Ovary (tissue), 3 donors: ENCODE data around the gene FBXW5.

ENCODE experiments used
- EP300 ChIP-seq: sonication (generic); formaldehyde crosslinking; IDR thresholded peaks from one replicate; pipeline ENCODE4 v1.6.1; 2017; ENCODE audit warnings: antibody characterized with exemption
- POLR2A ChIP-seq: fragments of 450-650 bp; IDR thresholded peaks from one replicate; pipeline ENCODE4 v1.6.1; 2017; ENCODE audit warnings: antibody characterized with exemption, mild to moderate bottlenecking, moderate library complexity
- TF ChIP-seq, protein P1 (sequence below), 3 donors: fragments of 450-650 bp in 2 of 3; fragments of 200-600 bp in 1 of 3; IDR thresholded peaks; one replicate each; pipeline versions ENCODE4 v1.5.1 to v1.8.0; 2016 to 2022; ENCODE audit warnings: antibody characterized with exemption in 3 of 3, mild to moderate bottlenecking in 1 of 3
- donor health status: DM: no; HTN: no; CAD: no.

DNA sequence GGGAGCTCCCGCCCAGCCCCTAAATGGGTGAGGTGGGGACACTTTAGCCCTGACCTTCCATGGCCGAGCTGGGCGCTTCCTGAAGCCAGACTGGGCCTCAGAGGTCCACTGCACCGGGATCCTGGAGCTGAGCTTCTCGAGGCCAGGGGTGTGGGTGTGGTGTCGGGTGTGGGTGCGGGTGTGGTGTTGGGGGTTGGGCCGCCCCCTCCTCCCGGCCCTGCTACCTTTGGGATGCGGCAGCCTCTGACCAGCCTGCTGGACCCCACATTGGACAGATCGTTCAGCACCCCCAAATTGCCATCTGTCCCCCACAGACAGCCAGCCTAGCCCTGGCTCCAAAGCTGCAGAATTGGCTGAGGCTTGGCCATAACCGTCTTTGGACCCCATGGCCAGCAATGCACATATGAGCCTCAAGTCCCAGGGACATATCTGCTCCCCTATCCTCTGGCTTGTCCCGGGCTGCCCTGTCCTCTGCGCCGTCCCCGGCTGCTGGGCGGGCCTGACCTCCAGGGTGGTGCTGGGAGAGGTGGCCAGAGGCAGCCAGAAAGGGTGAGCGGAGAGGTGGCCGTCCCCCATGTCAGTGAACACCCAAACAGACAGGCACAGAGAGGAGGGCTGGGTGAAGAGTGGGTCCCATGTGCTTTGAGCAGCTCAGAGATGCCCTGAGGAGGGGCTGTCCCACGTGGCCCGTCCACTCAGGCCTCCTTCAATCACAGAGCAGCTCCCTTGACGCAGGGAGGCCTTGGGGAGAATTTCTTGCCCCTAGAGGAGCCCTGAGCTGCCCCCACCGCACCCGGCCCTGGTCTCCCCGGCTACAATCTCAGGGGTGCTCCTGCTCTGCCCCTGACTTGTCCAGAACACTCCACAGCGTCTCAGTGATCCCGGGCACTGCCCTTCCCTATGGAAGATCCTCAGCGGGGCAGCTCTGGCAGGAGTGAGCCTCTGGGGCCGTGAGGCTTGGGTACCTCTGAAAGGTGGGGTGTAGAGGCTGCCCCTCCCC, 29.4 kb upstream of the FBXW5 start:
- TF ChIP-seq, protein P1, sequence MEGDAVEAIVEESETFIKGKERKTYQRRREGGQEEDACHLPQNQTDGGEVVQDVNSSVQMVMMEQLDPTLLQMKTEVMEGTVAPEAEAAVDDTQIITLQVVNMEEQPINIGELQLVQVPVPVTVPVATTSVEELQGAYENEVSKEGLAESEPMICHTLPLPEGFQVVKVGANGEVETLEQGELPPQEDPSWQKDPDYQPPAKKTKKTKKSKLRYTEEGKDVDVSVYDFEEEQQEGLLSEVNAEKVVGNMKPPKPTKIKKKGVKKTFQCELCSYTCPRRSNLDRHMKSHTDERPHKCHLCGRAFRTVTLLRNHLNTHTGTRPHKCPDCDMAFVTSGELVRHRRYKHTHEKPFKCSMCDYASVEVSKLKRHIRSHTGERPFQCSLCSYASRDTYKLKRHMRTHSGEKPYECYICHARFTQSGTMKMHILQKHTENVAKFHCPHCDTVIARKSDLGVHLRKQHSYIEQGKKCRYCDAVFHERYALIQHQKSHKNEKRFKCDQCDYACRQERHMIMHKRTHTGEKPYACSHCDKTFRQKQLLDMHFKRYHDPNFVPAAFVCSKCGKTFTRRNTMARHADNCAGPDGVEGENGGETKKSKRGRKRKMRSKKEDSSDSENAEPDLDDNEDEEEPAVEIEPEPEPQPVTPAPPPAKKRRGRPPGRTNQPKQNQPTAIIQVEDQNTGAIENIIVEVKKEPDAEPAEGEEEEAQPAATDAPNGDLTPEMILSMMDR (IDR thresholded peaks at IDR 0.05): no peak
- no peak for TF ChIP-seq POLR2A
- no peak for TF ChIP-seq EP300
